ENCODE data around the gene MFSD2B.

- no peak for TF ChIP-seq YY1 (IDR thresholded peaks at IDR 0.05; ENCODE audit: low read depth)
- TF ChIP-seq FOXM1 (IDR thresholded peaks at IDR 0.05; ENCODE audit: borderline replicate concordance, low read depth) = no peak
Measured at GRCh38 chr2:23994567-23994966, 15.3 kb upstream of the MFSD2B start.
